Thoracic aorta (tissue), 2 donors: ENCODE results near the gene NEAT1. TPM values are rescaled to one million over a fixed set of nuclear protein-coding genes. Genes with fewer than 3 reads are reported as not detected.

Experiments used
- ATAC-seq: fragments of 150-250 bp; one replicate; pipeline ENCODE4 v1.8.0; 2017; ENCODE audit warnings: low read depth; ENCODE audit not compliant: insufficient number of reproducible peaks, low FRiP score
- DNase-seq: peaks from one replicate; pipeline ENCODE4 v3.0.0-alpha.2; 2020; ENCODE audit warnings: low spot score
- H3K27ac ChIP-seq, 2 donors: fragments of 200-600 bp; sonication (generic); 1 replicate in 1 of 2; 2 replicates in 1 of 2; pipeline ENCODE4 v1.5.1; 2016; ENCODE audit warnings: mild to moderate bottlenecking in 2 of 2, moderate library complexity in 2 of 2
- H3K27me3 ChIP-seq: fragments of 200-600 bp; sonication (generic); replicated peaks from 2 replicates; pipeline ENCODE4 v1.6.0; 2016; ENCODE audit warnings: mild to moderate bottlenecking; ENCODE audit not compliant: insufficient read depth
- H3K36me3 ChIP-seq: fragments of 200-600 bp; sonication (generic); one replicate; pipeline ENCODE4 v1.5.1; 2016
- H3K4me1 ChIP-seq, 2 donors: fragments of 200-600 bp; sonication (generic); 1 replicate in 1 of 2; 2 replicates in 1 of 2; pipeline versions ENCODE4 v1.5.1 to v1.6.0; 2016; ENCODE audit warnings: low read depth in 2 of 2, mild to moderate bottlenecking in 1 of 2; ENCODE audit not compliant: control insufficient read depth in 1 of 2
- H3K4me3 ChIP-seq: fragments of 200-600 bp; sonication (generic); 2 replicates; pipeline ENCODE4 v1.5.1; 2016; ENCODE audit warnings: mild to moderate bottlenecking
- H3K9me3 ChIP-seq: fragments of 200-600 bp; sonication (generic); 2 replicates; pipeline ENCODE4 v1.5.1; 2016
- total RNA-seq, 2 donors: library from RNA; depleted of rRNA; stranded (reverse); fragments of >200 nt; gene quantifications; one replicate each; pipeline versions ENCODE4 v1.1.0 to v1.2.3, GENCODE V29; 2016
- TF ChIP-seq, protein P1 (sequence below): fragments of 200-600 bp; sonication (generic); IDR thresholded peaks from one replicate; pipeline ENCODE4 v1.5.1; 2019; ENCODE audit warnings: antibody characterized with exemption

Gene NEAT1
- total RNA-seq, 2 donors from 2014 or later, result 848 to 1,659 TPM

DNA sequence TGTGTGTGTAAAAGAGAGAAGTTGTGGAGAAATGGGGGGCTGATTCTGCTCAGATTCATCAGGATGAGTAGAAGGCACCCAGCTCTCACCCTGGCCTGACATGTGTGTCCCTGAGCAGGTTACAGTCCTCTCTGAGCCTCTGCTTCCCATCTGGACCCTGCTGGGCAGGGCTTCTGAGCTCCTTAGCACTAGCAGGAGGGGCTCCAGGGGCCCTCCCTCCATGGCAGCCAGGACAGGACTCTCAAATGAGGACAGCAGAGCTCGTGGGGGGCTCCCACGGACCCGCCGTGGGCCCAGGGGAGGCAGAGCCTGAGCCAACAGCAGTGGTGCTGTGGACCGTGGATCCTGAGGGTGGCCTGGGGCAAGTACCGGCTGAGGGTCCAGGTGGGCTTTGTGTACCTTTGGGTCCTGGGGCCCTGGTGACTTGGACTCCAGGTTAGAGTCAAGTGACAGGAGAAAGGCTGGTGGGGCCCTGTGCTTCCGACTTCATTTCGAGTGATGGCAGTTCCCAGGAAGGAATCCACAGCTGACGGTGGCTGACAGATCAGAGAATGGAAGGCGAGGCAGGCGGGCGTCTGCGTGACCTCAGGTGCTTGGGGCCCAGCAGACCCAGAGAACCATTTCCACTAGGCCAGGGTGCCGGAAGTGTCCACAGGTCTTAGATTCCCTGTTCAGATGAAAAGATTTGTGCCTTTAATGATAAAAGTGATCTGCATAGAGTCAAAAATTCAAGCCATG is 21.9 kb downstream of the NEAT1 start:
- Histone ChIP-seq H3K4me3 (no peak overlapping the region), H3K27ac (peak overlapping the region; percentile 55 to 70), H3K4me1 (peaks cover 12 to 59% of the 10 kb centered on the region in 2 donors), H3K9me3 (no peaks in the 10 kb centered on the region), H3K27me3 (no peaks in the 10 kb centered on the region), H3K36me3 (peaks cover 19% of the 10 kb centered on the region)
- TF ChIP-seq, protein P1, sequence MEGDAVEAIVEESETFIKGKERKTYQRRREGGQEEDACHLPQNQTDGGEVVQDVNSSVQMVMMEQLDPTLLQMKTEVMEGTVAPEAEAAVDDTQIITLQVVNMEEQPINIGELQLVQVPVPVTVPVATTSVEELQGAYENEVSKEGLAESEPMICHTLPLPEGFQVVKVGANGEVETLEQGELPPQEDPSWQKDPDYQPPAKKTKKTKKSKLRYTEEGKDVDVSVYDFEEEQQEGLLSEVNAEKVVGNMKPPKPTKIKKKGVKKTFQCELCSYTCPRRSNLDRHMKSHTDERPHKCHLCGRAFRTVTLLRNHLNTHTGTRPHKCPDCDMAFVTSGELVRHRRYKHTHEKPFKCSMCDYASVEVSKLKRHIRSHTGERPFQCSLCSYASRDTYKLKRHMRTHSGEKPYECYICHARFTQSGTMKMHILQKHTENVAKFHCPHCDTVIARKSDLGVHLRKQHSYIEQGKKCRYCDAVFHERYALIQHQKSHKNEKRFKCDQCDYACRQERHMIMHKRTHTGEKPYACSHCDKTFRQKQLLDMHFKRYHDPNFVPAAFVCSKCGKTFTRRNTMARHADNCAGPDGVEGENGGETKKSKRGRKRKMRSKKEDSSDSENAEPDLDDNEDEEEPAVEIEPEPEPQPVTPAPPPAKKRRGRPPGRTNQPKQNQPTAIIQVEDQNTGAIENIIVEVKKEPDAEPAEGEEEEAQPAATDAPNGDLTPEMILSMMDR, result no peak
- DNase-seq (no peak), ATAC-seq (no peak)

DNA sequence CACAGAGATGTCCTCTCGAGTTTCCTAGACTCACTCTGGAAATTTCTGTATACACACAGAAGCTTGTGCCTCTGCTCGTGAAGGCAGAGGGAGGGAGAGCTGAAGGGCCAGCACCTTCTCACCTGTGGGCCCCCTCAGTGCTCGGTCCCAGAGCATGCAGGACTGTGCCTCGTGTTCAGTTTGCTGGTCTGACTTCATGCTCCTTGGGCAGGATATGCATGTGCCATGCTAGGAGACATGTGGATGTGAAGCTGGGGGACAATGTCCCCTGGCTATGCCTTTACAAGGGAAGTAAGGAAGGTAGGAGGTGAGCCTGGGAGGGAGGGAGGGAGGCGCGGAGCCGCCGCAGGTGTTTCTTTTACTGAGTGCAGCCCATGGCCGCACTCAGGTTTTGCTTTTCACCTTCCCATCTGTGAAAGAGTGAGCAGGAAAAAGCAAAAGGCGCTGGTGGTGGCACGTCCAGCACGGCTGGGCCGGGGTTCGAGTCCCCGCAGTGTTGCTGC is 22.6 kb downstream of the NEAT1 start:
- peak overlapping the region in 1 of 2 donors; percentile 57 for H3K27ac ChIP-seq
- ATAC-seq (no peak), DNase-seq (no peak)

DNA sequence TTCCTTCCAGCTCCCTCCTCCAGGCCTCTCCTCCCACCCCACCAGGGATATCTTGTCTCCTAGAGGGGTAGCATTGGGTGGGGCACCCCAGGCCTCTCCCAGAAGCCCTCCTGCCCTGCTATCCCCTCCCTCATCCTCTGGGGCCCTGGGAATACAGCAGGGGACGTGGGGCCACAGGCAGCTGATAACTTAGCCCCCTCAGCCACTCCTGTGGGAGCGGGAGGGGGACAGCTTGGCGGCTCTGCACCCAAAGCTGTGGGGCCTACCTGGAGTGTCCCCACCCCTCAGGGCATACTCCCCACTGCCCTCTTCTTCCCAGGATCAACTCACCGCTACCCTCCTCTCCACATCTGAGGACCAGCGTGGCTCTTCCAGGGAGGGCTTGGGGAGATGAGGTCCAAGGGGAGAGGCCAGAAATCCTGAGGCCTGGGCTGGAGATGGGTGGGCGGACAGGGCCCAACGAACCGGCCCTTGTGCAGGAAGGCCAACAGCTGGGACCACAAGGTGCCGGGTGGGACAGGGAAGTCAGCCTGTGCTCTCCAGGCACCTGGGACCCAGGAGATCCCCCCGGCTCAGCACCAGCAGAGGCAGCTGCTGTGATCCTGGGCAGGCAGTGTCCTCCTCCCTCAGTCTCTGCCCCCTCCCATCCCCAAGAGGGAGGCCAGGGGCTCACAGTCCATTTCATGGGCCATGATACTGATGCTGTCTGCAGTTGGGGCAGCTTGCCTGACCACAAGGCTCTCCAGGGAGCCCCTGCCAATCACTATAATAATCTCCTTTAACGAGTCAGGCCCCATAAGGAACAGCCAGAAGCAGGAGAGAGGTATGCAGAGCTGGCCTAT is 23.2 kb downstream of the NEAT1 start:
- H3K27ac ChIP-seq, result peak overlapping the region; percentile 51 to 57
- no peaks in the 10 kb centered on the region for H3K27me3 ChIP-seq
- no peak for ATAC-seq
- no peaks in the 10 kb centered on the region for H3K9me3 ChIP-seq
- TF ChIP-seq, protein P1, result no peak
- H3K4me3 ChIP-seq, result no peak overlapping the region
- peaks cover 19% of the 10 kb centered on the region for H3K36me3 ChIP-seq
- peaks cover 5 to 45% of the 10 kb centered on the region in 2 donors for H3K4me1 ChIP-seq
- no peak for DNase-seq

More for the DNA sequence above, 22.6 kb downstream of the NEAT1 start:
- H3K9me3 ChIP-seq, result no peaks in the 10 kb centered on the region
- no peaks in the 10 kb centered on the region for H3K27me3 ChIP-seq
- peaks cover 8 to 52% of the 10 kb centered on the region in 2 donors for H3K4me1 ChIP-seq
- TF ChIP-seq, protein P1, result no peak
- no peak overlapping the region for H3K4me3 ChIP-seq
- H3K36me3 ChIP-seq, result peaks cover 19% of the 10 kb centered on the region

DNA sequence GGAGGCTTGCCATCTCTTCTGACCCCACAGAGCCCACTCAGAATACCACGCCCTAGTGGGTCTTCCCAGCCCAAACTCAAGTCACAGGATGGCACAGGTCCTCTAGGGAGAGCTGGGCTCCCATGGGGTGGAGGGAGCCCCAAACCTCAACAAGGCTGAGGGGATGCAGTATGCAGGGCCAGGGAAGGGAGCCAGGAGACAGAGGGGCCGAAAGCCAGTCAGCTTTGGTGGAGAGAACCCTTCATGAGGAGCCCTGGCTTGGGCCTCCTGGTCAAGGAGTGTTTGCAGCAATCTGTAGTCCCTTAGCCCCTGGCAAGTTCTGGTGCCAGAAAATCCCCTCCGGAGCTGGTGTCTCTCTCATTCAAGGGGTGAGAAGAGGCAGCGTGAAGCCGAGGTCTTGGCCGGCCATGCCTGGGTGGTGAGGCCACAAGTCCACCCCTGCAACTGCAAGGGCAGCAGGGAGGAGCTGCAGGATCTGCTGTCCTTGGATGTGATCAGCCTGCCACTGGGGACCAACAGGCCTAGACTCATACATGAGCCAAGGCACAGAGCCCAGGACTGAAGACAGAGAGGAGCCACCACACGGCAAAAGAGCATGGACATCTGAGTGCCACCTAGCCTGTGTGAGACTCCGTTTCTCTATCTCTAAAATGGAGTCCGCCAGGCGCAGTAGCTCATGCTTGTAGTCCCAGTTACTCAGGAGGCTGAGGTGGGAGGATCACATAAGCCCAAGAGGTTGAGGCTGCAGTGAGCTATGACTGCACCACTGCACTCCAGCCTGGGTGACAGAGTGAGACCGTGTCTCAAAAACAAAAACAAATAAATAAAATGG is 24.1 kb downstream of the NEAT1 start:
- Histone ChIP-seq H3K36me3 (peaks cover 19% of the 10 kb centered on the region), H3K4me3 (no peak overlapping the region), H3K27ac (peak overlapping the region; percentile 51 to 57), H3K9me3 (no peaks in the 10 kb centered on the region), H3K27me3 (no peaks in the 10 kb centered on the region), H3K4me1 (peaks cover 0 to 38% of the 10 kb centered on the region in 2 donors)
- DNase-seq, result no peak
- ATAC-seq, result no peak
- TF ChIP-seq, protein P1, result no peak
